Peyer's patch (tissue), 4 donors: ENCODE measurements around the gene LRRC8A.

ENCODE experiments used
- POLR2A ChIP-seq, 2 donors: fragments of 450-650 bp; IDR thresholded peaks; one replicate each; pipeline ENCODE4 v1.5.1; 2017; ENCODE audit warnings: antibody characterized with exemption in 2 of 2, mild to moderate bottlenecking in 2 of 2, moderate library complexity in 2 of 2
- TF ChIP-seq, protein P1 (sequence below), 6 experiments: fragments of 450-650 bp in 4 of 6; fragments of 200-600 bp in 2 of 6; sonication (generic) in 1 of 6; IDR thresholded peaks; one replicate each; pipeline ENCODE4 v1.5.1; 2017 to 2019; ENCODE audit warnings: antibody characterized with exemption in 6 of 6, mild to moderate bottlenecking in 3 of 6, moderate library complexity in 1 of 6

GRCh38 chr9:128940271-128940921 is 58.5 kb downstream of the LRRC8A start:
- TF ChIP-seq, protein P1, sequence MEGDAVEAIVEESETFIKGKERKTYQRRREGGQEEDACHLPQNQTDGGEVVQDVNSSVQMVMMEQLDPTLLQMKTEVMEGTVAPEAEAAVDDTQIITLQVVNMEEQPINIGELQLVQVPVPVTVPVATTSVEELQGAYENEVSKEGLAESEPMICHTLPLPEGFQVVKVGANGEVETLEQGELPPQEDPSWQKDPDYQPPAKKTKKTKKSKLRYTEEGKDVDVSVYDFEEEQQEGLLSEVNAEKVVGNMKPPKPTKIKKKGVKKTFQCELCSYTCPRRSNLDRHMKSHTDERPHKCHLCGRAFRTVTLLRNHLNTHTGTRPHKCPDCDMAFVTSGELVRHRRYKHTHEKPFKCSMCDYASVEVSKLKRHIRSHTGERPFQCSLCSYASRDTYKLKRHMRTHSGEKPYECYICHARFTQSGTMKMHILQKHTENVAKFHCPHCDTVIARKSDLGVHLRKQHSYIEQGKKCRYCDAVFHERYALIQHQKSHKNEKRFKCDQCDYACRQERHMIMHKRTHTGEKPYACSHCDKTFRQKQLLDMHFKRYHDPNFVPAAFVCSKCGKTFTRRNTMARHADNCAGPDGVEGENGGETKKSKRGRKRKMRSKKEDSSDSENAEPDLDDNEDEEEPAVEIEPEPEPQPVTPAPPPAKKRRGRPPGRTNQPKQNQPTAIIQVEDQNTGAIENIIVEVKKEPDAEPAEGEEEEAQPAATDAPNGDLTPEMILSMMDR (IDR thresholded peaks at IDR 0.05) = no peak
- TF ChIP-seq POLR2A (IDR thresholded peaks at IDR 0.05) = no peak
